Subcutaneous preadipocyte (primary cell): ENCODE results near the gene MYO5C. TPM values are rescaled to one million over a fixed set of nuclear protein-coding genes. Genes with fewer than 3 reads are reported as not detected.

Experiments used
- small RNA-seq: library from RNA; depleted of rRNA; stranded (forward); fragments of <200 nt; gene quantifications from one replicate; pipeline ENCODE3, GENCODE V24; 2012
- total RNA-seq: library from RNA; depleted of rRNA; stranded (reverse); fragments of >200 nt; gene quantifications from 2 replicates; pipeline ENCODE4 v1.2.3, GENCODE V29; 2012

Gene MYO5C, protein sequence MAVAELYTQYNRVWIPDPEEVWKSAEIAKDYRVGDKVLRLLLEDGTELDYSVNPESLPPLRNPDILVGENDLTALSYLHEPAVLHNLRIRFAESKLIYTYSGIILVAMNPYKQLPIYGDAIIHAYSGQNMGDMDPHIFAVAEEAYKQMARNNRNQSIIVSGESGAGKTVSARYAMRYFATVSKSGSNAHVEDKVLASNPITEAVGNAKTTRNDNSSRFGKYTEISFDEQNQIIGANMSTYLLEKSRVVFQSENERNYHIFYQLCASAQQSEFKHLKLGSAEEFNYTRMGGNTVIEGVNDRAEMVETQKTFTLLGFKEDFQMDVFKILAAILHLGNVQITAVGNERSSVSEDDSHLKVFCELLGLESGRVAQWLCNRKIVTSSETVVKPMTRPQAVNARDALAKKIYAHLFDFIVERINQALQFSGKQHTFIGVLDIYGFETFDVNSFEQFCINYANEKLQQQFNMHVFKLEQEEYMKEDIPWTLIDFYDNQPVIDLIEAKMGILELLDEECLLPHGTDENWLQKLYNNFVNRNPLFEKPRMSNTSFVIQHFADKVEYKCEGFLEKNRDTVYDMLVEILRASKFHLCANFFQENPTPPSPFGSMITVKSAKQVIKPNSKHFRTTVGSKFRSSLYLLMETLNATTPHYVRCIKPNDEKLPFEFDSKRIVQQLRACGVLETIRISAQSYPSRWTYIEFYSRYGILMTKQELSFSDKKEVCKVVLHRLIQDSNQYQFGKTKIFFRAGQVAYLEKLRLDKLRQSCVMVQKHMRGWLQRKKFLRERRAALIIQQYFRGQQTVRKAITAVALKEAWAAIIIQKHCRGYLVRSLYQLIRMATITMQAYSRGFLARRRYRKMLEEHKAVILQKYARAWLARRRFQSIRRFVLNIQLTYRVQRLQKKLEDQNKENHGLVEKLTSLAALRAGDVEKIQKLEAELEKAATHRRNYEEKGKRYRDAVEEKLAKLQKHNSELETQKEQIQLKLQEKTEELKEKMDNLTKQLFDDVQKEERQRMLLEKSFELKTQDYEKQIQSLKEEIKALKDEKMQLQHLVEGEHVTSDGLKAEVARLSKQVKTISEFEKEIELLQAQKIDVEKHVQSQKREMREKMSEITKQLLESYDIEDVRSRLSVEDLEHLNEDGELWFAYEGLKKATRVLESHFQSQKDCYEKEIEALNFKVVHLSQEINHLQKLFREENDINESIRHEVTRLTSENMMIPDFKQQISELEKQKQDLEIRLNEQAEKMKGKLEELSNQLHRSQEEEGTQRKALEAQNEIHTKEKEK (N-terminal part only)
- total RNA-seq: 0.20 and 0.73 TPM in 2 replicates

DNA sequence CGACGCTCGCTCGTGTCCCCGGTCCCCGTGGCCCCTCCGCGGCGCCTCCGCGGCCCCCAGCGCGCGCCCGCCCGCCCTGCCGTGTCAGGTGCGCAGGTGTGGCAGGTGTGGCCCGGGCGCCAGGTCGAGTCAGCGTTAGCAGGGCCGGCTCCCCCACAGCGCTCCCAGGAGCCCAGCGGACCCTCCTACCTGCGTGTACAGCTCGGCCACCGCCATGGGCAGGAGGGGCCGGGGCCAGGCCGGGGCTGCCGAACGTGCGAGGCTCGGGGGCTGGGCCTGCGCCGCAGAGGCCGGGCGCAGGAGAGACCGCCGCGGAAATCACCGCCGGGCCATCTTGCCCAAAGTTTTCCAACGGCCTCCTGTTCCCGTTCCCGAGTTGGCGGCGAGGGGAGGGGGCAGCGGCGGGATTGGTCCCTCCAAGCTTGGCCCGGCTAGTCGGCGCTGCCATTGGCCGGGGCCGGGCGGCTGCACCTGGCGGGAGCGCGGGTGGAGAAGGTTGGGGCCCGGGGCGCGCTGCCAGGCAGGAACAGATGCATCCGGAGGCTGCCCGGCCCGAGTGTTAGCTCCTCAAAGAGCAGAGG is at the start of gene MYO5C:
Gene MYO5C, minus strand, starts transcription at position 384 of the 581 bp plus-strand sequence. Its CDS starts 168 bp downstream, at position 216.

GRCh38 chr15:52191207-52191606 is 104.4 kb downstream of the MYO5C start, which contains the start of gene GNB5:
Gene GNB5, minus strand, starts transcription at chr15:52191392. Its CDS starts 6,716 bp downstream, at chr15:52184676.

Small RNA genes lying within 50 kb of the gene (small RNA-seq; reads per million reads assigned to genes)
- gene MIR1266 (not detected), gene RF00019 (not detected)

Other genes starting within 250 kb of the MYO5C start
- gene BCL2L10, start 183.0 kb downstream of the MYO5C start, total RNA-seq: 0.37 and 0.39 TPM in 2 replicates
- gene GNB5, start 104.4 kb downstream of the MYO5C start, total RNA-seq: 21.3 and 28.7 TPM in 2 replicates
- 44.5 and 82.5 TPM in 2 replicates for gene MYO5A, start 233.1 kb upstream of the MYO5C start, total RNA-seq